Activated T-helper 9 cell treated with anti-CD3 and anti-CD28 coated beads, Interleukin-2, amount 50 U/mL, for 16 hours (primary cell): ENCODE data around the gene BRD3.

Experiments used
- DNase-seq: peaks from one replicate; pipeline ENCODE4 v3.0.0-alpha.2; 2020; ENCODE audit warnings: low read depth

BRD3 gene

DNA sequence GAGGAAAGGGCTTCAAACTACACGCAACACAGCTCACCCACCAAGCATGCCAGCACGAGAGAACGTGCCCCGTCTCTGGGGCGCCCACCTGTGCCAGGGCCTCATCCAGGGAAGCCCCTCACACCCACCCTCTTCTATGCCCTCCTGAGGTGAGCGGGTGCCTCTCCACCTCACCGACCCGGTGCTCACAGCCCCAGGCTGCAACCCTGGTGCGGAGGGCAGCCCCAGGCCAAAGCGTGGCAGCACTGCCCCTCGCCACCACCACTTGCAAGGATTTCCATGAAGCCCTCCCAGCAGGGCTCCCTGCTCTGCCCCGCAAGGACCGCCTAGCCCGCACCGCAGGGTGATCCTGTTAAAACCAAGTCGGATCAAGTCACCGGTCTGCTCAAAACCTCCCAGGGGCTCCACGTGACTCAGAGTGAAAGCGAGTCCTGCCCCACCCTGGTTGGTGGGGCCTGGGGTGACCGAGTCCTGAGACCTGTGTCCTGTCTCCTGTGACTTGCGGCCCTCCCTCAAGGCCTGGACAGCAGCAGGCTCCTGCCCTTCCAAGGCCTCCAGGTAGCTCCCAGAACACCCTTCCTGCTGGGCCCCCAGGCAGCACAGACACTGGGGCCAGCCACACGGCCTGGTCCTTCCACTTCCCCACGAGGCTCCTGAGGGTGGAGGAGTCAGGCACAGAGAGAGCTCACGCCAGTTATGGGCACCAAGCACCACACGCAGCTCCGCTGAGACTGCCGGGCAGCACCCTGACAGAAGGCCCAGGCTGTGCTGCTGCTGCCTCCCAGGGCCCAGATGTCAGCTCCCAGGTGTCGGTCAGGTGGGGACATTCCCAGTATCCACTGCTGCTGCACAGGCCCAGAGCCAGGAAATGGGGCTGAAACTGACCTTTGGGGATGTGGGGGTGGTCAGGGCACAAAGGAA lies 12.7 kb downstream of the BRD3 start:
- DNase-seq: no peak

DNA sequence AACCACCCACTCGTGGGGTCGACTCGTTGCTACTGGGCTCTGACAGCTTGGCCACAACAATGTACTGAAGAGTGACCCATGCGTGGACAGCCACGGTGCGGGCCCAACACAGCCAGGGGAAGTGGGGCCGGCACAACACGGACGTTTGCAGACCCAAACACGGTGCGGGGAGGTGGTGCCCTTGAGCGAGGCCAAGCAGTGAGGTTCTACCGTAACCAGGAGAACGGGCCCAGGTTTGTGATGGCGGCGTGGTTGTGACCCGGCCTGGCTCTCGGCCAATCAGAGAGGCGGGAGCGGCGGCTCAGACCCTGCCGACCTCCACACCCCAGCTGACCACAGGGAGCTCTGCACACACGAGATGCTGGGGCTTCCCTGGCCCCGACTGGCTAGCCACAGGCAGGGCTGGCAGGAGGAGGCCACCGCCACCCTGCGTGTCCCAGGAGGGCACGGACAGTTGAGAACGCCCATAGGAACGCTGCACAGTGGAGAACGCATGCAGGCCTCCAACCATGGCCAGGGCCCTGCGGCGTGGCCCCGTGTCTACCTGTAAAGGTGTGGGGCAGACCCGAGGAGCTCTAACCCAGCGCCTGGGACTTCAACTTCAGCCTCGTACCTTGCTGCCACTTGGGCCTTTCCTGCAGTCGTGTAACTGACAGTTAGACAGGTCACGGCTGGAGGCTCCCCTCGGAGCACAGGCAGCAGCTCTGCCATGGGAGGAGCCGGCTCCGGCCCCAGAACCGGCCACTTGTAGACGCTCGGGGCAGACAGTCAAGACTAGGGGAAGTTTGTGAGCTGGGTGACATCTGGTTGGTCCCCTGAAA lies 13.7 kb downstream of the BRD3 start:
- no peak for DNase-seq

DNA sequence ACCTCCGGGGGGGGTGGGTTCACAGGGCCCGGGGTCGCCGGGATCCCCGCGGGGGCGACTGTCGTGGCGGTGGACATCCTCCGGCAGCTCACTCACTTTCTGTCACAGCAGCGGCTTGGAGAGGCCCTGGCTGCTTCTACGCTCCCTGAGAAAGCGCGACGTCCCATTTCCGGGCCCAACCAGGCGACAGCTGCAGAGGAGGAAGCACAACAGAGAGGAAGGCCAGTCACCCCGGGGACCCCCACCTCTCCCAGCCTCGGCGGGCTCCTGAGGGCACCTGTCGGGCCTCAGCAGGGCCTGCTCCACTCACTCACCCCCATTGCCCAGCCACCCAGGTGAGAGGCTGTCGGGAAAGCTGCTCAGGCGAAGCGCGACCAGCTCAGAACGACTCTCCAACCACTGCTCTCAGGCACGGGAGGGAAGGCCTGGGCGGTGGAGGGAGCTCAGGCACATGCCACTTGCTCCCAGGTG lies 14.4 kb downstream of the BRD3 start:
- no peak for DNase-seq

DNA sequence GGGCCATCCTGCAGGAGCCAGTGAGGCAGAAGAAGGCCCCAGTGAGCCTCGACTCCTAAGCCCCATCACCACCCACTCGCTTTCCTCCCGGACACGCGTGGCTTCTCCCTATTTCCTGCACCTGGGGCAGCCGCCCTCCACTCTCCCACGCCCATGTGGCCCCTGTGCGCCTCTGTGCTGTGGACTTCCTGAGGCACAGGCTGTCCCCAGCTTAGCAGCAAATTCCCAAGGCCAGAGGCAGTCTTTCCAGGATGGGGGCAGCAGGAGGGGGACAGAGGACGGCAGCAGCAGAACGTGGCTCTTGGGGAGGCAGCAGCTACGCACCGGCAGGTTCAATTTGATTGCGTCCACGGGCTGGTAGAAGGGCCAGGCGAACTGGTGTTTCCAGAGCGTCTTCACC lies 14.9 kb downstream of the BRD3 start:
- DNase-seq: no peak

DNA sequence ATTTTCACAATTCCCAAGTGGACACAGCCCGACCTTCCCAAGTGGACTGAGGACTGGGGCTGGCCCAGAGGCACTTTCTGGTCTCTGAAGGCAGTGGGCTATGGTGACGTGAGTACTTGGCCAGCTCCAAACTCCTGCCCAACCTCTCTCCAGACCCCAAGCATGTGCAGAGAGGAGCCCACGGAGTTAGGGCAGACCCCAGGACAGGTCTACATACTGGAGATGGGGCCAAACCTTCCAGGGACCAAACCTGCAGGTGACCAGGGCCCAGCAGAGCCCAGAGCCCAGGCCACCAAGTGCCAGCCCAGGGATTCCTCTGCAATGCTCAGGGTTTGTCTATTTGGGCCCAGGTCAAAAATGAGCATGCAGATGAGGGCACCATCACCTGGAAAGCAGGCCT lies 15.3 kb downstream of the BRD3 start:
- no peak for DNase-seq

DNA sequence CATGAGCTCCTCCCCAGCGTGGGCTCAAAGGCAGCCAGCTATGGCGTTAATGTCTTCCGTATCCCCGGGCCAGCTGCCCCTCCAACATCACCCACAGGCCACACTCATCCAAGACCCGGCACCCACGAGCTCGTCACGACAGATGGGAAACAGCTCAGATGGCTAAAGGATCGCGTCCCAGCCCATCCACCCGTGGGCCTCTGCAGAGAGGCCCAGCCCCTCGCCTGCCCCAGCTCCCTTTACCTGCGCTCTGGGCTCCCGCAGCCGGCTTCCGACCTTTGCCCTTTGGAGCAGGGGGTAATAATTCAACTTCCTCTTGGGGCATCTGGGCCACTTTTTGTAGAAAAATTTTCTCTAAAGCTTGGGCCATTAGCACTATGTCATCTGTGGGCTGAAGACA lies 16.5 kb downstream of the BRD3 start:
- no peak for DNase-seq

DNA sequence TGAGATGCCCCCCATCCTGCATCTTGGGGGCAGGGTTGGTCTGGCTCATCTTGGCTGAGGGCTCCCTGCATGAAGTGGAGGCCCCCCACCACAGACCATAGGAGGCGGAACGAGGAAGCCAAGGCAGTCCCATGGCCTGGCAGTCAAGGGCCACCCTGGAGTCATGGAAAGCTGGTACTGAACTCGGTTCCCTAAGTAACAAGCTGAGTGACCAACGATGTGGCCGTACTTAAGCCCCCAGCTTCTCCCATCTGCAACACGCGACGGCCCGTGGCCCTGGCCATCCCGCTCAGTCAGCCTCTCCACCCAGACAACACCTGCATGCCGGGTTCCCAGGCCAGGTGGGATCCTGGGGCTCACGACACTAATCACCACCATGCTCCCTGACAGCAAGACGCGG lies 17.1 kb downstream of the BRD3 start:
- DNase-seq: no peak

DNA sequence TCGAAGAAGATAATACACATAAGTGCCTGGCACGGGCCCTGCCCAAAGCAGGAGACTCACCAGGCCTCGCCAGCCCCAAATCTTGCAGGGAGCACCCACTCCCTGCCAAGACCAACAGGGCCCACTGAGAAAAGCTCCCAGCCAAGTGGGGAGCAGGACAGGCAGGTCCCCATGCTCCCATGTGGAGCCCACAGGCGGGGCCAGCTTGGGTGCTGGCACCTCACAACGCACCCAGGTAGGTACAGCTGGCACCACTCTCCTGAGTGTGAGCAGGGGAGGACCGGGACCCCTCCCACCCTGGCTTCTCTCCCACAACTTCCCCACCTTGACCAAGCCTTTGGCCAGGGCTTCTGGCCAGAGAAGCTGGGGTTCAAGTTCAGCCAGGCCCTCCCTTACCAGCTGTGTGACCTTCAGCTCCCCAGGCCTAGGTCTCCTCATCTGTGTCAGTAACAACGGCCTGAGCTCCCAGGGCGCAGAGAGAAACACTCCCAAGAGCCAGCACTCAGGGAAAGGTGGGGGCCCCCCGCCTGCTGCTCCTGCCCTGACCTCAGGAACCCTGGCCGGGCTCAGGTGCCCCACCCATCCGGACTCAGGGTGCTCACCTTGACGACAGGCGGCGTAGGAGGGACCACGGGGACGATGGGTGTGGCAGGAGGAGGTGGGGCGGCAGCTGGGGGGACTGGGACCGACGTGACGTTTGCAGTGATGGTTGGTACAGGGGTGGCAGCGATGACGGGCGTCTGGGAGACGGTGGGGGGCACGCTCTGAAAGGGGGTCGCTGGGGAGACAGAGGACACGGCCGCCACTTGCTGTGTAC lies 17.8 kb downstream of the BRD3 start:
- DNase-seq: no peak

DNA sequence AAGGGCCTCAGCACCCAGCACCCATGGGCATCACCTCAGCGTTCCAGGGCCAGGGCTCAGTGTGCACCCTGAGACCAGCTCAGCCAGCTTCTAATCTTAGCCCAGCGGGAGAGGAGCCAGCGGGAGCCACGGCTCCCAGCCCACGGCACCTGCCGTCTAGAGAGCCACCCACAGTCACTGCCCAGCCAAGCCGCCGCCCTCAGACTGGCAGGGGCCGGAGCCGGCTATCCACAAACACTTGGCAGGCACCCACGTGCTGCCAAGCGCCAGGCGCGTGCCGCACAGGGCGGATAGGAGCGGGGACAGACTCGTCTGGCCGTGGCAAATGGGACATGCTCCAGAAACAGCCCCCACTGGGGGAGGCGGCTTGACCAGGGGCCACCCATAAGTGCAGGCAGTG lies 18.6 kb downstream of the BRD3 start:
- DNase-seq: no peak

DNA sequence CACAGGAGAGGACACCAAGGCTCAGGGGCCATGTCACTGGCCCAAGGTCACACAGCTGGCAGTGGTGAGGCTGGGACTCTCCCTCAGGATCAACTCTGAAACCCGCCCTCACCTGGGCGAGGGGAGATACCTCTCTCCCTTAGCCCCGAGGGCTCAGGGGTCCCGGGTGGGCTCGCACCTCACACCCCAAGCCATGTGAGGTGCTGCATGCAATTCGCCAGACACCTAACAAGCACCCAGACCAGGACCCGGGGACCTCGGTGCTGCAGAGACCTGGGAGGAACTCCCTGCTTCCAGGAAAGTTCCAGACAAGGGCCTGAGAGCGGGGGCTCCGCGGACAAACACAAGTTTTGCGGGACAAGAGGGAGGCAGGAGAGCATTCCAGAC lies 19.3 kb downstream of the BRD3 start:
- DNase-seq: no peak

DNA sequence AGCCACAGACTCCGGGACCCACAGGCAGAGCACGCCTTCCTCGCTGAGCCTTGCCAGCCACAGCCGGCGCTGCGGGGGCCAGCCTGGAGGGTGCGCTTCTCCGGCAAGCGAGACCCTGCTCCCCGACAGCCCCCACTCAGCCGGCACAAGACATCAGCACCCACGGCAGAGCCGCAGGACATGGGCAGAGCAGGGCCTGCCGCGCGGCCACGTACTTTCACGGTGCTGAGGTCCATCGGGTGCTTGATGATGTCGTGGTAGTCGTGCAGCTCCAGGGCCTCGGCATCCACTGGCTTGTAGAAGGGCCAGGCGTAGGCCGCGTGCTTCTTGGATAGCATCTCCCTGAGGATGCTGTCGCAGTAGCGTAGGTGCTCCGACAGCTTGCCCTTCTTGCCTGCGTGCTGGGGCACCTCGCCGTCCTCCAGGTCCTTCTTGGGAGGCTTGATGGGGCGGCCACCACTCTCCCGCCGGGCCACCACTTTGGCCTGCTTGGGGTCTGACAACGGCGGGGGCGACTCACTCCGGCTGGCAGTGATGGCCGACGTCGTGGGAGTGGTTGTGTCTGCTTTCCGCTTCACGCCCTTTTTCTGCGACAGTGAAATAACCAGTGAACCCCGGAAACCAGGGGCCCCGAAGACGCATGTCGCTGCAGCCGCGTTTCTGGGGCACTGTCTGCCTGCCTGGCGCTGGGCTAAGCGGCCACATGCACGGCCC lies 19.8 kb downstream of the BRD3 start:
- no peak for DNase-seq

DNA sequence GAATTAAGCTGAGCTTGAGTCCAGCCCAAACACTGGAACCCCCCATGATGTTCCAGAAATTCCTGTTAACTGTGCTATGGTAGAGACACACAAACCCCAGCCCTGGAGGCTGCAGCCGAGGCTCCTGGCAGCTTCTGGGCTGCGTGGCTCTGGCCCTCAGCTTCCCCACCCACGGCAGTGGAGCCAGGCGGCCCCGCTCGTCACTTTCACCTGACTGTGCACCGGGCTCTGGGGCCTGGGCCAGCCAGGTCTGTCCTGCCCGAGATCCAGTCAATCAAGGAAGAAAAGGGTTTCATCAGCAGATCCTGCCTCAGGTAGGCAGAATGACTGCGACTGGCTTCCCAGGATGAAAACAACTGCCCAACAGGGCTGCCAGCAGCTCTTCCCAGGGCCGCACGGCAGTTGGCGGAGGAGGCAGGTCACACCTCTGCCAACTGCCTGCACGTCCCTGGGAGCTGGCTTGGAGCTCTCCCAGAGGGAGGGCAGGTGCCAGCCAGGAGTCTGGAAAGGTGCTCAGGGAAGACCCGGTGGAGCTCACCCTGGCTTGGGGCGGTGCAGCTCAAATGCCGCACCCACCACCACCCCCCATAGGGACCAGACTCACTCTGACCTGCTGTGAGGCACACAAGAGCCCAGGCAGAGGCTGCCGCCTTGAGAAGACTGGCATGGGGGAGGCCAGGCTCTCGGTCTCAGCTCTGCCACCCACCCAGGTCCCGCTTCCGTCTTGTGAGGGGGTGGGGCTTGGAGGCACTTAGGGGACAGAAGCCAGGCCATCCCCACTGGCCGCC lies 20.7 kb downstream of the BRD3 start:
- DNase-seq: no peak

DNA sequence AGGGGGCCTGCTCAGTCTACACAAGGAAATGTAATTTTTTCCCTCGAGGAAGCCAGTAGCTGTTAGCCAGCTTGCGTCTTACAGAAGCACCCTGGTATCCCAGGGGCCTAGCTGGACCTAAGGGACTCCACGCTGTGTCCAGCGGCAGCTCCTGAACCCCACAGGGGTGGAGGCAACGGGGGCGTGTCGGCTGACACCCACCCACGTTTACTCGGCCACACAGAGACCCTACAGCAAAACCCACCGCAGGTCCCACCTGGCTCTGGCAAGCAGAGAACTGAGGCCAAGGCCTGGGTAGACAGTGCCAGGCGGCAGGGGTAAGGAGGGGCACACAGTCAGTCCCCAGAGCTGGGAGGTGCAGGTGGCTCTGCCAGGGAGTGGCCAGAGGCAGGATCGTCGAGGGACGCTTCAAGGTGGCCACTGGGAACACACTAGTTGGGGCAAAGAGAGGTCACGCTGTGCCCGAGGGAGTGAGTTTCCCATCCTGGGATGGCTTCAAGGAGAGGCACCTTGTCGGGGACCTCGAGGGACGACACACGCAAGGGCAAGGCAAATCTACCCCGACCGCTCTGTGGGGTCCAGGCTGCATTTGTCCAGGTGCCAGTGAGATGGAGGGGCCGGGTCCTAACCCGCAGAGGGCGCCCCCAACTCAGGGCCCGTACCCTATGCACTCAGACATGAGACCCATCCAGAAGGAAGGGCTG lies 21.8 kb downstream of the BRD3 start:
- no peak for DNase-seq

DNA sequence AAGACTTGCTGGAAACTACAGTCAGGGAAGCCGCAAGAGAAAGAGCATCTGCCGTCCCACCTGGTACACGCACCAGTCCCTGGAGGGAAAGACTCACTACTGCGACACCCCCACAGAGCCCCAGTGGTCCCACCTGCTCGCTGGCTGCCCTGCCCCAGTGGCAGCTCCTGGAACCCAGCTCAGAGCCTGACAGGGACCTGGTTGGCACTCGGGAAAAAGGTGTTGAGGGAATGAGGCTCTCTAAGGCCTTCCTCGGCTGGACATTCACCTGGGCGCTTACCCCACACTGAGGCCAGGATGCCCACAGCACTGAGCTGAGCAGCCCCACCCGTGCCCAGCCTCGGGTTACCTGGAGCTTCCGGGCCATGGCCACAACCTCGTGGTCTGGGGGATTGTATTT lies 22.9 kb downstream of the BRD3 start:
- DNase-seq: no peak

DNA sequence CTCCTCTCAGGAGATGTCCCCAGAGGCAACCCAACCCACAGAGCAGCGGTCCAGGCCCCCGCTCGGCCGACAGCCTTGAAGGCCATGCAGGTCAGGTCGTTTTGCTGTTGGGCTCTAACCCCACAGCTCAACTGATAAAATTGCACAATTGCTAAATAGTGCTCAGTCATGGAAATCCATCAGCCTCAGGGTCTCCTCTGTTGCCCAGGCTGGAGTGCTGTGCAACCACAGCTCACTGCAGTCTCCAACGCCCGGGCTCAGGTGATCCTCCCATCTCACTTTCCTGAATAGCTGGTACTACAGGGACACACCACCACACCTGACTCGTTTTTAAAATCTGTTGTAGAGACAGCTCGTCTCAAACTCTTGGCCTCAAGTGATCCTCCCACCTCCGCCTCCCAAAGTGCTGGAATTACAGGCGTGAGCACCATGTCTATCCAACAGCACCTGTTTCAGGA lies 24.3 kb downstream of the BRD3 start:
- DNase-seq: no peak

DNA sequence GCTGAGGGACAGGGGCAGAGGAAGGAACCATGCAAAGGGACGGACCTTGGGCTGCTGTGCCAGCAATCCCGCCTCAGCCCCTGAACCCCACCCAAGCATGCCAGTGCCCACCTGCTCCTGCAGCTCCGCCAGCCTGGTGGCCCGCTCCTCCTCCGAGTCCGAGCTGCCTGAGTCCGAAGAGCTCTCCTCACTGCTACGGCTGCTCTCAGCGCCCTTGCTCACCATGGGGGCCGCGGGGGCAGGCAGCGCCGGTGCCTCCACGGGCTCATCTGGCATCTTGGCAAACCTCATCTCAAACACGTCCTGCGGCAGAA lies 26.2 kb downstream of the BRD3 start:
- DNase-seq: no peak

DNA sequence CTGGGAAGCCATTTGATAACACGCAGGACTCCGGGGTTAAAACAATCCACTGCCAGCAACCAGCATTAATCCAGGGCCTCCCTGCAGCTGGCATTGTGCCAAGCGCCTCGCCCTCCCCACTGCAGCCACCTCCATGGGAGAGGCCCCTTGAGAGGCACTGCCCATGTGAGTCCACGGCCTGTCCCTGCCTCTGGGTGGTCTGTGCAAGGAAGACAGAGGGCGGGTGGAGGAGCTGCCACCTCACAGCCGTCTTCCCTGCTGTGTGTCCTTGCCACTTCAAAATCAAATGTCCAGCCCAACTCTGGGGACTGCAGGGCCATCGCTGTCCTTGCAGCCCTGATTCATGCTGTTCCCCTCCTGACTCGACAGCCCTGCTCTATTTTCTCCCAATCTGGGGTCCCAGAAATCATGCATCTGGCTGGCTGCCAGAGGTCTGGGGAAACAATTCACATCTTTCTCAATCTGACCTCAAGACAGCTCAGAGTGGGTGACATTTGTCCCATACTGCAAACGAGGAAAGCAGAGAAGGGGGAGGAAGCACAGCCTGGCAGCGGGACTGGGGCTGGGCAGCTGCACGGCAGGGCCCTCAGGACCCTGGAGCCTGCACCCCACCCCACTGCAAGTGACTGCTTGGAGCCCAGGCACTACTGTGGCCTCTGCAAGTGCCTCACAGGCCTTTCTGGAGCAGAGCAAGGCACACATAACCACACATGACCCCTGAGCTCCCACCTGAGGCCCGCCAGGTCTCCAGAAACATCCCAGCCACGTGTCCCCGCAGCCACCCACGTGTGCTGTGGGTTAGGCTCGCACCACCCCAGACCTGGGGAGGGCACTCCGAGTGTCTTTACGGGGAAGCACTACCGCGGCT lies 26.8 kb downstream of the BRD3 start:
- no peak for DNase-seq

DNA sequence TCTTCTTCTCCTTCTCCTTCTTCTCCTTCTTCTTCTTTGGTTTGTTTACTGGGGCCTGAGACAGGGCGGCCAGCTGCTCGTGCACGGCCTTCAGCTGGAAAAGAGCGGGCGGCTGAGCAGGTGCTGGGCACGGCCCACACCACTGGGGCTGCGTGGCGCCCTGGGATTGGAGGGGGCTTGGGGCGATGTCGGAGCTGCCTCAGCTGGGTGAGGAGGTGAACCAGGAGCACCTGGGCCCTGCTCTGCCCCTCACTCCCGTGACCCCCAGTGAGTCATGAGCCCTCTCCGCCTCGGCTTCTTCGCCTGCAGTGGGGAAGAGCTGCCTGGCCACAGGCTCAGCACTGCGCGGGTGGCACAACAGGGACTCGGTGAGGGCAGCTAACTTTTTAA lies 27.7 kb downstream of the BRD3 start:
- no peak for DNase-seq
